AG04450 (cell line): Measurements from ENCODE around the gene CABYR. TPM values are rescaled to one million over a fixed set of nuclear protein-coding genes. Genes with fewer than 3 reads are reported as not detected.
"Not testable (repeated sequence)": the region's sequence is repeated elsewhere in the genome, so short reads cannot be mapped to it uniquely, and the experiment has no call there.

Source experiments
- CTCF ChIA-PET: fragments of 300-600, 350-600 bp; formaldehyde crosslinking; extraction: SDS; loops from one replicate; lab custom pipeline; 2022; ENCODE audit warnings: antibody characterized with exemption, inconsistent platforms; lab: Charles Lee
- POLR2A ChIA-PET: fragments of 350-600 bp; formaldehyde crosslinking; extraction: SDS; loops from one replicate; lab custom pipeline; 2021; ENCODE audit warnings: antibody characterized with exemption, inconsistent platforms; lab: Yijun Ruan, JAX
- DNase-seq: peaks from one replicate; pipeline ENCODE4 v3.0.0-alpha.2; 2011; ENCODE audit warnings: low read depth, low spot score
- H3K27ac ChIP-seq: one replicate; pipeline ENCODE4 v1.5.1; 2012; ENCODE audit warnings: low read depth, low read length, control low read depth
- H3K27me3 ChIP-seq: one replicate; pipeline ENCODE4 v1.6.0; 2012; ENCODE audit warnings: low read length; ENCODE audit not compliant: control insufficient read depth, insufficient read depth
- H3K4me3 ChIP-seq: 2 replicates; pipeline ENCODE4 v1.5.1; 2011; ENCODE audit warnings: mild to moderate bottlenecking, low read depth, low read length, control low read depth
- H3K9me3 ChIP-seq: 2 replicates; pipeline ENCODE4 v1.5.1; 2012; ENCODE audit warnings: low read length; ENCODE audit not compliant: control insufficient read depth, insufficient read depth
- CTCF ChIP-seq: IDR thresholded peaks from 2 replicates; pipeline ENCODE4 v1.5.1; 2011; ENCODE audit warnings: low read depth, low read length, control low read depth, inconsistent platforms
- polyA plus RNA-seq: library from polyadenylated mRNA; depleted of rRNA; stranded (reverse); fragments of >200 nt; gene quantifications from 2 replicates; pipeline ENCODE4 v1.2.3, GENCODE V29; 2011

The CABYR gene
- polyA plus RNA-seq, 1 experiment = 11.8 TPM

- ChIA-PET CTCF (no interaction called here), POLR2A (no interaction called here)
- no peak for DNase-seq
- no peak for TF ChIP-seq CTCF
- Histone ChIP-seq H3K4me3 (no peak overlapping the region), H3K9me3 (peaks cover 3% of the 10 kb centered on the region; the same call in 1 of the 2 replicates), H3K27me3 (no peaks in the 10 kb centered on the region), H3K27ac (no peak overlapping the region)
Measured at GRCh38 chr18:24140697-24141096, 1.8 kb downstream of the CABYR start.

- DNase-seq = no peak
- Histone ChIP-seq H3K9me3 (peaks cover 3% of the 10 kb centered on the region; the same call in 1 of the 2 replicates), H3K27me3 (no peaks in the 10 kb centered on the region), H3K27ac (no peak overlapping the region), H3K4me3 (no peak overlapping the region)
- ChIA-PET CTCF (interaction anchor here (0.6 kb wide), 1 partner anchor 116 kb away, joined by 4 read pairs; no protein-coding TSS in a partner anchor), POLR2A (no interaction called here)
- TF ChIP-seq CTCF = no peak
Measured at GRCh38 chr18:24142376-24142775, 3.5 kb downstream of the CABYR start.

- POLR2A ChIA-PET = interaction anchor here (2.9 kb wide), 1 partner anchor 11 kb away, joined by 14 read pairs; the partner anchor contains the start of gene CABYR
- CTCF ChIA-PET = interaction anchor here (0.6 kb wide), 1 partner anchor 11 kb away, joined by 3 read pairs; no protein-coding TSS in a partner anchor
Measured at GRCh38 chr18:24149591-24149990, 10.7 kb downstream of the CABYR start.

GRCh38 chr18:24153397-24153796, 14.5 kb downstream of the CABYR start:
- Histone ChIP-seq H3K4me3 (no peak overlapping the region), H3K27me3 (no peaks in the 10 kb centered on the region), H3K27ac (no peak overlapping the region), H3K9me3 (no peaks in the 10 kb centered on the region; the same call in 1 of the 2 replicates)
- TF ChIP-seq CTCF = no peak
- CTCF ChIA-PET = interaction anchor here (1.5 kb wide), 1 partner anchor 335 kb away, joined by 3 read pairs; no protein-coding TSS in a partner anchor
- POLR2A ChIA-PET = interaction anchor here (4.3 kb wide), 1 partner anchor 14 kb away, joined by 29 read pairs; the partner anchor contains the start of gene CABYR
- no peak for DNase-seq

More at GRCh38 chr18:24149591-24149990, 10.7 kb downstream of the CABYR start:
- not testable (repeated sequence) for DNase-seq, H3K27ac ChIP-seq, H3K4me3 ChIP-seq, H3K27me3 ChIP-seq, H3K9me3 ChIP-seq

GRCh38 chr18:24157855-24158254, 19.0 kb downstream of the CABYR start:
- no peak overlapping the region for H3K27ac ChIP-seq
- H3K4me3 ChIP-seq = no peak overlapping the region
- TF ChIP-seq CTCF = no peak
- POLR2A ChIA-PET = no interaction called here
- no peaks in the 10 kb centered on the region for H3K9me3 ChIP-seq
- DNase-seq = no peak
- H3K27me3 ChIP-seq = no peaks in the 10 kb centered on the region
- CTCF ChIA-PET = no interaction called here
